ENCODE measurements around the gene TRIM44.

Gene TRIM44

GRCh38 chr11:35655856-35656255, 6.7 kb upstream of the TRIM44 start:
- no peak for DNase-seq (ENCODE audit: low read depth)
- no peak overlapping the region for H3K4me3 ChIP-seq (ENCODE audit: control insufficient read depth, low read depth, low read length)
- TF ChIP-seq CTCF (conservative IDR thresholded peaks at IDR 0.05; ENCODE audit: control insufficient read depth, insufficient read depth, low read depth, low read length): no peak

GRCh38 chr11:35658020-35658948, 4.3 kb upstream of the TRIM44 start:
- no peak for DNase-seq (ENCODE audit: low read depth)
- no peak for TF ChIP-seq CTCF (conservative IDR thresholded peaks at IDR 0.05; ENCODE audit: control insufficient read depth, insufficient read depth, low read depth, low read length)
- H3K4me3 ChIP-seq (ENCODE audit: control insufficient read depth, low read depth, low read length): no peak overlapping the region

- H3K4me3 ChIP-seq (ENCODE audit: control insufficient read depth, low read depth, low read length): peak overlapping the region; percentile 79
- no peak for TF ChIP-seq CTCF (conservative IDR thresholded peaks at IDR 0.05; ENCODE audit: control insufficient read depth, insufficient read depth, low read depth, low read length)
These were observed 1.0 kb upstream of the TRIM44 start for GRCh38 chr11:35661534-35661933.

GRCh38 chr11:35662061-35662648, 420 bp upstream of the TRIM44 start:
- peak; percentile 8 for DNase-seq (ENCODE audit: low read depth)
- TF ChIP-seq CTCF (conservative IDR thresholded peaks at IDR 0.05; ENCODE audit: control insufficient read depth, insufficient read depth, low read depth, low read length): no peak
- H3K4me3 ChIP-seq (ENCODE audit: control insufficient read depth, low read depth, low read length): peak overlapping the region; percentile 79

More at GRCh38 chr11:35661534-35661933, 1.0 kb upstream of the TRIM44 start:
- no peak for DNase-seq (ENCODE audit: low read depth)

DNA sequence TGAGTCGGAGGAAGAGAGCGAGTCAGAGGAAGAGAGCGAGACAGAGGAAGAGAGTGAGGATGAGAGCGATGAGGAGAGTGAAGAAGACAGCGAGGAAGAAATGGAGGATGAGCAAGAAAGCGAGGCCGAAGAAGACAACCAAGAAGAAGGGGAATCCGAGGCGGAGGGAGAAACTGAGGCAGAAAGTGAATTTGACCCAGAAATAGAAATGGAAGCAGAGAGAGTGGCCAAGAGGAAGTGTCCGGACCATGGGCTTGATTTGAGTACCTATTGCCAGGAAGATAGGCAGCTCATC, 780 bp downstream of the TRIM44 start:
- TF ChIP-seq CTCF (conservative IDR thresholded peaks at IDR 0.05; ENCODE audit: control insufficient read depth, insufficient read depth, low read depth, low read length): no peak
- no peak for DNase-seq (ENCODE audit: low read depth)
- H3K4me3 ChIP-seq (ENCODE audit: control insufficient read depth, low read depth, low read length): peak overlapping the region; percentile 79

DNA sequence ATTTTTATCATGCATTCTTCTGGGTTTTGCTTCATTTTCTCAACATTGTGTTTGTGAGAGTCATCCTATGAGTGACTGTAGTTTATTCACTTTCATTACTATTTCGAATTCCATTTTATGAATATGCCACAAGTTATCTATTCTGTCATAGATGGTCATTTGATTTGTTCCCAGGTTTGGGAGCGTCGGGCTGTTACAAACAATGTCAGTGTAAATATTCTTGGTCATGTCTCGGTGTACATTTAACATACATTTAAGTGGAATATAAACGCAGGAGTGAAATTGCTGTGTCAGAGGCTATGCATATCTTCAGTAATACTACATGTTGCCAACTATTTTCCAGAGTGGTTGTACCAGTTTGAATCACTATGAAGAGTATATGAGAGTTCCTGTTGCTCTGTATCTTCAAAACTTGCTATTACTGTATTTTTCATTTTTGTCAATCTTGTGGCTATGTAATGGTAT, 2.4 kb downstream of the TRIM44 start:
- no peak overlapping the region for H3K4me3 ChIP-seq (ENCODE audit: control insufficient read depth, low read depth, low read length)
- peak; percentile 26 for DNase-seq (ENCODE audit: low read depth)
- TF ChIP-seq CTCF (conservative IDR thresholded peaks at IDR 0.05; ENCODE audit: control insufficient read depth, insufficient read depth, low read depth, low read length): no peak
